T-helper 9 cell (primary cell): ENCODE measurements around the gene REEP3.
"Not testable (repeated sequence)": the region's sequence is repeated elsewhere in the genome, so short reads cannot be mapped to it uniquely, and the experiment has no call there.

Experiments used
- DNase-seq: peaks from one replicate; pipeline ENCODE4 v3.0.0-alpha.2; 2020
- total RNA-seq, 2 donors: gene quantifications; one replicate each; lab custom pipeline; 2026; lab: John Stamatoyannopoulos, UW

The REEP3 gene
- total RNA-seq = 24.9 to 54.4 reads per million in 2 donors

- peak; percentile 41 for DNase-seq
These were observed at the start of gene REEP3 for GRCh38 chr10:63520500-63521415. Gene REEP3 (plus strand): TSS chr10:63521401. CDS start chr10:63521546, 145 bp downstream.

- no peak for DNase-seq
These were observed 46.7 kb upstream of the REEP3 start for GRCh38 chr10:63474488-63474887.

GRCh38 chr10:63477927-63478326 is 43.3 kb upstream of the REEP3 start:
- DNase-seq = no peak

- no peak for DNase-seq
These were observed 42.6 kb upstream of the REEP3 start for GRCh38 chr10:63478564-63478963.

- DNase-seq = no peak
These were observed 41.0 kb upstream of the REEP3 start for GRCh38 chr10:63480237-63480636.

- DNase-seq = no peak
These were observed 39.3 kb upstream of the REEP3 start for GRCh38 chr10:63481815-63482421.

GRCh38 chr10:63483983-63484382 is 37.2 kb upstream of the REEP3 start:
- DNase-seq = no peak

- no peak for DNase-seq
These were observed 33.2 kb upstream of the REEP3 start for GRCh38 chr10:63487990-63488389.

GRCh38 chr10:63489838-63490237 is 31.4 kb upstream of the REEP3 start:
- no peak for DNase-seq

GRCh38 chr10:63491588-63492316 is 29.4 kb upstream of the REEP3 start:
- no peak for DNase-seq

GRCh38 chr10:63492317-63492690 is 28.9 kb upstream of the REEP3 start:
- not testable (repeated sequence) for DNase-seq

- DNase-seq = no peak
These were observed 28.2 kb upstream of the REEP3 start for GRCh38 chr10:63493004-63493403.

- no peak for DNase-seq
These were observed 26.2 kb upstream of the REEP3 start for GRCh38 chr10:63494951-63495350.

GRCh38 chr10:63496561-63496960 is 24.6 kb upstream of the REEP3 start:
- no peak for DNase-seq

GRCh38 chr10:63497321-63497720 is 23.9 kb upstream of the REEP3 start:
- DNase-seq = no peak

GRCh38 chr10:63498665-63499064 is 22.5 kb upstream of the REEP3 start:
- no peak for DNase-seq

- not testable (repeated sequence) for DNase-seq
These were observed 20.6 kb upstream of the REEP3 start for GRCh38 chr10:63500551-63500950.

GRCh38 chr10:63501954-63502353 is 19.2 kb upstream of the REEP3 start:
- no peak for DNase-seq

GRCh38 chr10:63502832-63503231 is 18.4 kb upstream of the REEP3 start:
- DNase-seq = no peak

- no peak for DNase-seq
These were observed 17.8 kb upstream of the REEP3 start for GRCh38 chr10:63503395-63503794.

GRCh38 chr10:63504145-63504881 is 16.9 kb upstream of the REEP3 start:
- DNase-seq = no peak

- DNase-seq = no peak
These were observed 15.6 kb upstream of the REEP3 start for GRCh38 chr10:63505562-63505961.

GRCh38 chr10:63506554-63506953 is 14.6 kb upstream of the REEP3 start:
- DNase-seq = no peak
